Fibroblast of lung (primary cell): ENCODE results near the gene APOBEC3B. TPM values are rescaled to one million over a fixed set of nuclear protein-coding genes. Genes with fewer than 3 reads are reported as not detected.

Experiments used
- DNase-seq, 2 donors: peaks; one replicate each; pipeline versions ENCODE4 v3.0.0 to v3.0.0-alpha.2; 2010; ENCODE audit warnings: low read depth in 2 of 2
- H2AFZ ChIP-seq: 2 replicates; pipeline ENCODE4 v1.5.1; 2012; ENCODE audit warnings: low read length, control low read depth, inconsistent platforms
- H3K27ac ChIP-seq: 2 replicates; pipeline ENCODE4 v1.5.1; 2011; ENCODE audit warnings: low read length, control low read depth; ENCODE audit not compliant: insufficient read depth
- H3K27me3 ChIP-seq: 2 replicates; pipeline ENCODE4 v1.5.1; 2011; ENCODE audit warnings: mild to moderate bottlenecking, low read length; ENCODE audit not compliant: control insufficient read depth, insufficient read depth
- H3K36me3 ChIP-seq: 2 replicates; pipeline ENCODE4 v1.5.1; 2011; ENCODE audit warnings: low read length; ENCODE audit not compliant: control insufficient read depth, insufficient read depth
- H3K4me1 ChIP-seq: 2 replicates; pipeline ENCODE4 v1.5.1; 2011; ENCODE audit warnings: low read length; ENCODE audit not compliant: control insufficient read depth, insufficient read depth; ENCODE audit errors: extremely low read depth
- H3K4me2 ChIP-seq: 2 replicates; pipeline ENCODE4 v1.5.1; 2011; ENCODE audit warnings: low read length, control low read depth; ENCODE audit not compliant: insufficient read depth; ENCODE audit errors: extremely low read depth
- H3K4me3 ChIP-seq, 4 experiments: fragments of 200-600 bp in 1 of 4; sonication (generic) in 1 of 4; replicated peaks in 1 of 4; 2 replicates each; pipeline ENCODE4 v1.5.1; 2011 to 2016; ENCODE audit warnings: low read length in 4 of 4, low read depth in 3 of 4, mild to moderate bottlenecking in 3 of 4, control low read depth in 2 of 4, inconsistent platforms in 1 of 4, mixed read lengths in 1 of 4; ENCODE audit not compliant: insufficient read depth in 1 of 4; ENCODE audit errors: control extremely low read depth in 1 of 4
- H3K79me2 ChIP-seq: 2 replicates; pipeline ENCODE4 v1.5.1; 2012; ENCODE audit warnings: mild to moderate bottlenecking, low read length, inconsistent platforms; ENCODE audit not compliant: control insufficient read depth, insufficient read depth
- H3K9ac ChIP-seq: 2 replicates; pipeline ENCODE4 v1.5.1; 2011; ENCODE audit warnings: mild to moderate bottlenecking, low read length, control low read depth; ENCODE audit not compliant: insufficient read depth
- H3K9me3 ChIP-seq: 2 replicates; pipeline ENCODE4 v1.5.1; 2012; ENCODE audit warnings: low read depth, low read length; ENCODE audit not compliant: control insufficient read depth, insufficient read depth
- H4K20me1 ChIP-seq: 2 replicates; pipeline ENCODE4 v1.5.1; 2011; ENCODE audit warnings: low read length; ENCODE audit not compliant: control insufficient read depth, insufficient read depth; ENCODE audit errors: extremely low read depth
- EZH2 ChIP-seq: IDR thresholded peaks from 2 replicates; pipeline ENCODE4 v1.5.1; 2012; ENCODE audit warnings: low read length, control low read depth, mild to moderate bottlenecking; ENCODE audit errors: missing control alignments
- polyA plus RNA-seq, 2 donors: library from polyadenylated mRNA; depleted of rRNA in 1 of 2; stranded (reverse) in 1 of 2; unstranded in 1 of 2; fragments of >200 nt; gene quantifications; 2 replicates each; pipeline ENCODE4 v1.2.1, GENCODE V29; 2011 to 2012; ENCODE audit warnings: missing spikeins in 1 of 2
- total RNA-seq: library from RNA; depleted of rRNA; stranded (reverse); fragments of >200 nt; gene quantifications from 2 replicates; pipeline ENCODE4 v1.2.1, GENCODE V29; 2014
- TF ChIP-seq, protein P1 (sequence below), 2 donors: IDR thresholded peaks in 1 of 2; conservative IDR thresholded peaks in 1 of 2; 1 replicate in 1 of 2; 2 replicates in 1 of 2; pipeline ENCODE4 v1.5.1; 2011 to 2012; ENCODE audit warnings: low read length in 2 of 2, control low read depth in 1 of 2, inconsistent platforms in 1 of 2, low read depth in 1 of 2, mild to moderate bottlenecking in 1 of 2

APOBEC3B gene
- total and polyA plus RNA-seq, 2 donors (not counting 1 experiment from before 2014, with no cell fraction given) = 2.3 to 10.3 TPM

DNA sequence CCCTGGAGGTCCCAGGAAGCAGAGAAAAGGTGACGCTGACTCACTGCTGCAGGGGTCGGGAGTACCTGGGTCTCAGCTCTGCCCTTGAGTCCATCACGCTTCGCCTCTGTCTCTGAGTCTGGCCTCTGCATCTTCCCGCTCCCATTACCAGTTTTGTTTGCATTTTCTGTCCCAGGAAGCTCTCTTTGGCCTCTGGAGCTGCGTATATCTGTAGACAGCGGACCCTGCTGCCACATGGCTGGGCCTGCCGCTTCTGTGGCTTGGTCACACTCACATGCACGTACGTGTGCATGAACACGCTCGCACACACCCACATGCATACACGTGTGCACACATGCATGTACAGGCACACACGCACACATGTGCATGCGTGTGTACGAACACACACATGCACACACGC lies 45.6 kb upstream of the APOBEC3B start:
- H2AFZ ChIP-seq = no peak overlapping the region
- H3K27ac ChIP-seq = no peak overlapping the region
- H4K20me1 ChIP-seq = no peaks in the 10 kb centered on the region
- no peak overlapping the region for H3K4me2 ChIP-seq
- no peaks in the 10 kb centered on the region for H3K9me3 ChIP-seq
- no peak overlapping the region for H3K4me3 ChIP-seq
- TF ChIP-seq EZH2 = no peak
- TF ChIP-seq, protein P1, sequence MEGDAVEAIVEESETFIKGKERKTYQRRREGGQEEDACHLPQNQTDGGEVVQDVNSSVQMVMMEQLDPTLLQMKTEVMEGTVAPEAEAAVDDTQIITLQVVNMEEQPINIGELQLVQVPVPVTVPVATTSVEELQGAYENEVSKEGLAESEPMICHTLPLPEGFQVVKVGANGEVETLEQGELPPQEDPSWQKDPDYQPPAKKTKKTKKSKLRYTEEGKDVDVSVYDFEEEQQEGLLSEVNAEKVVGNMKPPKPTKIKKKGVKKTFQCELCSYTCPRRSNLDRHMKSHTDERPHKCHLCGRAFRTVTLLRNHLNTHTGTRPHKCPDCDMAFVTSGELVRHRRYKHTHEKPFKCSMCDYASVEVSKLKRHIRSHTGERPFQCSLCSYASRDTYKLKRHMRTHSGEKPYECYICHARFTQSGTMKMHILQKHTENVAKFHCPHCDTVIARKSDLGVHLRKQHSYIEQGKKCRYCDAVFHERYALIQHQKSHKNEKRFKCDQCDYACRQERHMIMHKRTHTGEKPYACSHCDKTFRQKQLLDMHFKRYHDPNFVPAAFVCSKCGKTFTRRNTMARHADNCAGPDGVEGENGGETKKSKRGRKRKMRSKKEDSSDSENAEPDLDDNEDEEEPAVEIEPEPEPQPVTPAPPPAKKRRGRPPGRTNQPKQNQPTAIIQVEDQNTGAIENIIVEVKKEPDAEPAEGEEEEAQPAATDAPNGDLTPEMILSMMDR (conservative IDR thresholded peaks at IDR 0.05 in 1 of 2, IDR thresholded peaks at IDR 0.05 in 1 of 2; ENCODE audit: low read depth in 1 of 2, low read length in 2 of 2) = no peak
- no peak overlapping the region for H3K9ac ChIP-seq
- H3K79me2 ChIP-seq = no peaks in the 10 kb centered on the region
- H3K36me3 ChIP-seq = no peaks in the 10 kb centered on the region
- no peaks in the 10 kb centered on the region for H3K4me1 ChIP-seq
- no peak for DNase-seq
- peaks cover 4% of the 10 kb centered on the region for H3K27me3 ChIP-seq

DNA sequence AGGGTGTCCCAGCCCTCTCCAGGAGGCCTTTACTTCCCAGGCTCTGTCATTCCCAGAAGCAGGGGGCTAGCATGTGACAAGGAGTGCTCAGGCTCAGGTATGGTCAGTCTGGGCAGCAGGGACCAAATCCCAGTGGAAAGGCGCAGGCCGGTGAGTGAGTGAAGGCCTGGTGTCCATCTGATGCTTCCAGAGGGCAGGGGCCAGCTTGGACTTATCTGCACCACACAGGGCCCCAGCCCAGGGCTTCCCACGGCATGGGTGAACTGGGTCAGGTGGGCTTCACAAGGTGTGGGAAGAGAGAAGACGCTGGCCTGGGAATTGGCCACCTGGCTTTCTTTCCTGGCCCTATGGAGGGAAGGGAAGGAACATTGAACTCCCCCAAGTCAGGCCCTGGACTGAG lies 45.1 kb upstream of the APOBEC3B start:
- H3K27me3 ChIP-seq = peaks cover 7% of the 10 kb centered on the region
- H3K79me2 ChIP-seq = no peaks in the 10 kb centered on the region
- H3K9me3 ChIP-seq = no peaks in the 10 kb centered on the region
- DNase-seq = no peak
- TF ChIP-seq EZH2 = no peak
- TF ChIP-seq, protein P1 (conservative IDR thresholded peaks at IDR 0.05 in 1 of 2, IDR thresholded peaks at IDR 0.05 in 1 of 2; ENCODE audit: low read depth in 1 of 2, low read length in 2 of 2) = no peak
- H3K36me3 ChIP-seq = no peaks in the 10 kb centered on the region
- H4K20me1 ChIP-seq = no peaks in the 10 kb centered on the region
- H2AFZ ChIP-seq = no peak overlapping the region
- no peaks in the 10 kb centered on the region for H3K4me1 ChIP-seq
- H3K4me3 ChIP-seq = no peak overlapping the region
- no peak overlapping the region for H3K27ac ChIP-seq
- H3K9ac ChIP-seq = no peak overlapping the region
- H3K4me2 ChIP-seq = no peak overlapping the region

DNA sequence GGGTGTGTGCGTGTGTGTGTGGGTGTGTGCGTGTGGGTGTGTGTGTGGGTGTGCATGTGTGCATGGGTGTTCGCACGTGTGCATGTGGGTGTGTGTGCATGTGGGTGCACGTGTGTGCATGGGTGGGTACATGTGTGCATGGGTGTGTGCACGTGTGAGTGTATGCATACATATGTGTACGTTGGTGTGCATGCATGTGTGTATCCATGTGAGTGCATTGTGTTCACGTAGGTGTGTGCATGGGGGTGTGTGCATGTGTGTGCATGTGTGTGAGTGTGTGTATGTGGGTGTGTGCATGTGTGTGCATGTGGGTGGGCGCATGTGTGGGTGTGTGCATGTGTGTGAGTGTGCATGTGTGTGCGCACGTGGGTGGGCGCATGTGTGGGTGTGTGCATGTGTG lies 44.6 kb upstream of the APOBEC3B start:
- Histone ChIP-seq H3K36me3 (no peaks in the 10 kb centered on the region), H3K27me3 (peaks cover 7% of the 10 kb centered on the region)
- TF ChIP-seq, protein P1 (conservative IDR thresholded peaks at IDR 0.05 in 1 of 2, IDR thresholded peaks at IDR 0.05 in 1 of 2; ENCODE audit: low read depth in 1 of 2, low read length in 2 of 2) = no peak
- no peak for TF ChIP-seq EZH2

More for the DNA sequence above, 44.6 kb upstream of the APOBEC3B start:
- no peak overlapping the region for H3K4me3 ChIP-seq
- H3K4me2 ChIP-seq = no peak overlapping the region
- H3K4me1 ChIP-seq = no peaks in the 10 kb centered on the region
- no peaks in the 10 kb centered on the region for H3K79me2 ChIP-seq
- H2AFZ ChIP-seq = no peak overlapping the region
- H3K9me3 ChIP-seq = no peaks in the 10 kb centered on the region
- no peak for DNase-seq
- no peak overlapping the region for H3K27ac ChIP-seq
- no peaks in the 10 kb centered on the region for H4K20me1 ChIP-seq
- H3K9ac ChIP-seq = no peak overlapping the region
